HG03469 (cell line): Measurements from ENCODE around the gene FCAMR.
"Not testable (repeated sequence)": the region's sequence is repeated elsewhere in the genome, so short reads cannot be mapped to it uniquely, and the experiment has no call there.

Experiments used
- ATAC-seq: cut with Tn5 transposase; IDR thresholded peaks from one replicate; pipeline ENCODE4 v1.9.1; 2021; ENCODE audit warnings: mild to moderate bottlenecking, moderate library complexity, moderate number of reproducible peaks; ENCODE audit not compliant: unreplicated experiment

Gene FCAMR

GRCh38 chr1:206937425-206937824 lies 32.8 kb downstream of the FCAMR start:
- no peak for ATAC-seq

GRCh38 chr1:206935491-206936067 lies 34.7 kb downstream of the FCAMR start:
- no peak for ATAC-seq

GRCh38 chr1:206933333-206933945 lies 36.8 kb downstream of the FCAMR start:
- ATAC-seq: no peak

- ATAC-seq: no peak
These were observed 38.1 kb downstream of the FCAMR start for GRCh38 chr1:206932177-206932576.

GRCh38 chr1:206931709-206932108 lies 38.6 kb downstream of the FCAMR start:
- no peak for ATAC-seq

GRCh38 chr1:206930210-206930798 lies 40.0 kb downstream of the FCAMR start:
- peak; percentile 49 for ATAC-seq

GRCh38 chr1:206929524-206929923 lies 40.7 kb downstream of the FCAMR start:
- no peak for ATAC-seq

- no peak for ATAC-seq
These were observed 44.0 kb downstream of the FCAMR start for GRCh38 chr1:206926286-206926685.

GRCh38 chr1:206925106-206925736 lies 45.0 kb downstream of the FCAMR start:
- ATAC-seq: peak; percentile 51

- no peak for ATAC-seq
These were observed 45.6 kb downstream of the FCAMR start for GRCh38 chr1:206924592-206925105.

GRCh38 chr1:206923961-206924557 lies 46.2 kb downstream of the FCAMR start:
- ATAC-seq: not testable (repeated sequence)

- no peak for ATAC-seq
These were observed 47.0 kb downstream of the FCAMR start for GRCh38 chr1:206923009-206923960.

GRCh38 chr1:206922524-206922923 lies 47.7 kb downstream of the FCAMR start:
- ATAC-seq: no peak

- no peak for ATAC-seq
These were observed 48.4 kb downstream of the FCAMR start, which contains the start of gene FCMR for GRCh38 chr1:206921772-206922265. TSS of gene FCMR (minus strand) at chr1:206921941. CDS start at chr1:206921854, 87 bp downstream.

GRCh38 chr1:206918076-206918475 lies 52.2 kb downstream of the FCAMR start:
- ATAC-seq: no peak

GRCh38 chr1:206916000-206916709 lies 54.1 kb downstream of the FCAMR start:
- ATAC-seq: no peak

- ATAC-seq: no peak
These were observed 55.1 kb downstream of the FCAMR start for GRCh38 chr1:206915030-206915735.

- no peak for ATAC-seq
These were observed 56.3 kb downstream of the FCAMR start for GRCh38 chr1:206913766-206914537.
